Activated CD8-positive, alpha-beta T cell treated with anti-CD3 and anti-CD28 coated beads for 36 hours (primary cell): ENCODE measurements around the gene NDUFC2. TPM values are rescaled to one million over a fixed set of nuclear protein-coding genes. Genes with fewer than 3 reads are reported as not detected.

Source experiments
- ATAC-seq: fragments of 200-7000 bp; cut with Tn5 transposase; one replicate; pipeline ENCODE4 v1.10.0; 2021; ENCODE audit warnings: mild to moderate bottlenecking, moderate library complexity
- CTCF ChIA-PET: fragments of 350-600 bp; sonication (Branson Sonifier 250); formaldehyde crosslinking; loops from one replicate; lab custom pipeline; 2021; ENCODE audit warnings: antibody characterized with exemption; lab: Charles Lee
- POLR2A ChIA-PET: fragments of 350-600 bp; sonication (Branson Sonifier 250); formaldehyde crosslinking; loops from one replicate; lab custom pipeline; 2021; ENCODE audit warnings: antibody characterized with exemption; lab: Charles Lee
- DNase-seq: peaks from one replicate; pipeline ENCODE4 v3.0.0-alpha.2; 2020
- H3K27ac Mint-ChIP-seq: one replicate; pipeline ENCODE4 v1.8.0; 2021; ENCODE audit warnings: mild to moderate bottlenecking, mixed read lengths
- H3K27me3 Mint-ChIP-seq: one replicate; pipeline ENCODE4 v1.8.0; 2021; ENCODE audit warnings: mixed read lengths
- H3K36me3 Mint-ChIP-seq: one replicate; pipeline ENCODE4 v1.8.0; 2021; ENCODE audit warnings: low read depth, mixed read lengths
- H3K4me1 Mint-ChIP-seq: one replicate; pipeline ENCODE4 v1.8.0; 2021; ENCODE audit warnings: low read depth, mixed read lengths
- H3K4me3 Mint-ChIP-seq: one replicate; pipeline ENCODE4 v1.8.0; 2021; ENCODE audit warnings: mild to moderate bottlenecking, moderate library complexity, mixed read lengths
- H3K9me3 Mint-ChIP-seq: one replicate; pipeline ENCODE4 v1.8.0; 2021; ENCODE audit warnings: mixed read lengths
- CTCF ChIP-seq: fragments of 200-600 bp; IDR thresholded peaks from one replicate; pipeline ENCODE4 v1.8.0; 2022; ENCODE audit warnings: antibody characterized with exemption, mild to moderate bottlenecking
- intact Hi-C: fragments of 100-400 bp; cut with micrococcal nuclease; formaldehyde crosslinking; loops from one replicate; pipeline ENCODE4 v1.10.0; 2022
- total RNA-seq, 2 experiments: library from RNA; stranded (reverse); gene quantifications; one replicate each; pipeline ENCODE4 v1.2.3, GENCODE V29; 2021

NDUFC2 gene
- total RNA-seq = 100 to 1,000 TPM; 169 to 179 TPM

GRCh38 chr11:78079232-78080083 is at the start of gene NDUFC2:
NDUFC2 (minus strand) TSS chr11:78079862; CDS start chr11:78079744, 118 bp downstream.
- CTCF ChIA-PET = interaction anchor here (1.1 to 1.7 kb wide), 5 partner anchors 12 to 340 kb away, joined by 3 to 7 read pairs (median 3); no protein-coding TSS in a partner anchor
- peak within 1 kb of the TSS; percentile 91 for H3K4me3 Mint-ChIP-seq
- POLR2A ChIA-PET = interaction anchor here (0.9 to 3.3 kb wide), 13 partner anchors 8 to 124 kb away, joined by 3 to 15 read pairs (median 4); partner anchors contain the start of genes ALG8, INTS4 and THRSP
- intact Hi-C loops = loop anchor here (2.0 kb wide), 1 partner anchor 123 kb away; no protein-coding TSS in a partner anchor
- H3K4me1 Mint-ChIP-seq = peaks cover 42% of the 10 kb centered on the region
- ATAC-seq (peak; percentile 78), DNase-seq (peak; percentile 75)
- no peaks in the 10 kb centered on the region for H3K27me3 Mint-ChIP-seq
- peaks cover 14% of the 10 kb centered on the region for H3K36me3 Mint-ChIP-seq
- H3K9me3 Mint-ChIP-seq = no peaks in the 10 kb centered on the region
- peak within 1 kb of the TSS; percentile 88 for H3K27ac Mint-ChIP-seq
- no peak for TF ChIP-seq CTCF

GRCh38 chr11:78127403-78127802 is 47.7 kb upstream of the NDUFC2 start:
- Mint-ChIP-seq H3K4me3 (no peak overlapping the region), H3K27ac (no peak overlapping the region), H3K4me1 (peaks cover 15% of the 10 kb centered on the region), H3K36me3 (peaks cover 18% of the 10 kb centered on the region), H3K9me3 (no peaks in the 10 kb centered on the region), H3K27me3 (no peaks in the 10 kb centered on the region)
- POLR2A ChIA-PET = no interaction called here
- DNase-seq (no peak), ATAC-seq (no peak)
- intact Hi-C loops = no loop called here
- CTCF ChIA-PET = no interaction called here
- no peak for TF ChIP-seq CTCF

- Mint-ChIP-seq H3K9me3 (no peaks in the 10 kb centered on the region), H3K27me3 (no peaks in the 10 kb centered on the region), H3K4me1 (no peaks in the 10 kb centered on the region), H3K4me3 (no peak overlapping the region), H3K27ac (no peak overlapping the region), H3K36me3 (peaks cover 34% of the 10 kb centered on the region)
- DNase-seq (no peak), ATAC-seq (no peak)
- intact Hi-C loops = no loop called here
- POLR2A ChIA-PET = no interaction called here
- CTCF ChIA-PET = no interaction called here
- no peak for TF ChIP-seq CTCF
Observed at GRCh38 chr11:78112582-78113275, 33.1 kb upstream of the NDUFC2 start.

GRCh38 chr11:78111298-78111697 is 31.6 kb upstream of the NDUFC2 start:
- DNase-seq = no peak
- ChIA-PET POLR2A (no interaction called here), CTCF (no interaction called here)
- Mint-ChIP-seq H3K27me3 (no peaks in the 10 kb centered on the region), H3K27ac (no peak overlapping the region), H3K4me1 (no peaks in the 10 kb centered on the region), H3K4me3 (no peak overlapping the region), H3K36me3 (peaks cover 33% of the 10 kb centered on the region), H3K9me3 (no peaks in the 10 kb centered on the region)
- ATAC-seq = no peak
- TF ChIP-seq CTCF = no peak
- intact Hi-C loops = no loop called here
